Kidney (tissue), 14 donors: ENCODE measurements around the gene DSCAM. TPM values are rescaled to one million over a fixed set of nuclear protein-coding genes. Genes with fewer than 3 reads are reported as not detected.

ENCODE experiments used
- DNase-seq, 5 donors: peaks; one replicate each; pipeline ENCODE4 v3.0.0-alpha.2; 2013 to 2020
- FAIRE-seq: peaks from 2 replicates; lab custom pipeline; 2012; peaks lifted over from hg19 to GRCh38; lab: Jason Lieb, UNC
- H3K27ac ChIP-seq, 2 donors: one replicate each; pipeline ENCODE4 v1.7.0; 2013; ENCODE audit warnings: low read depth in 2 of 2, low read length in 2 of 2, inconsistent platforms in 1 of 2
- H3K27me3 ChIP-seq: one replicate; pipeline ENCODE4 v1.7.1; 2013; ENCODE audit warnings: low read length, inconsistent platforms; ENCODE audit not compliant: control insufficient read depth, insufficient read depth
- H3K36me3 ChIP-seq, 3 donors: one replicate each; pipeline versions ENCODE4 v1.7.0 to v1.7.1; 2013; ENCODE audit warnings: low read length in 3 of 3, control low read depth in 1 of 3, inconsistent platforms in 1 of 3; ENCODE audit not compliant: insufficient read depth in 3 of 3, control insufficient read depth in 2 of 3
- H3K4me1 ChIP-seq, 3 donors: one replicate each; pipeline versions ENCODE4 v1.7.0 to v1.7.1; 2013; ENCODE audit warnings: low read length in 3 of 3, inconsistent platforms in 1 of 3, low read depth in 1 of 3; ENCODE audit not compliant: control insufficient read depth in 2 of 3, insufficient read depth in 2 of 3
- H3K4me3 ChIP-seq, 3 donors: one replicate each; pipeline versions ENCODE4 v1.7.0 to v1.8.1; 2013; ENCODE audit warnings: low read length in 3 of 3, control low read depth in 1 of 3, inconsistent platforms in 1 of 3
- H3K9ac ChIP-seq, 3 donors: one replicate each; pipeline versions ENCODE4 v1.7.0 to v1.7.1; 2013; ENCODE audit warnings: low read length in 3 of 3, control low read depth in 1 of 3, inconsistent platforms in 1 of 3
- H3K9me3 ChIP-seq, 3 donors: one replicate each; pipeline versions ENCODE4 v1.7.0 to v1.7.1; 2013; ENCODE audit warnings: low read length in 3 of 3, control low read depth in 1 of 3, inconsistent platforms in 1 of 3; ENCODE audit not compliant: control insufficient read depth in 2 of 3, insufficient read depth in 1 of 3
- CTCF ChIP-seq: IDR thresholded peaks from 3 replicates; pipeline ENCODE4 v1.5.1; 2012; ENCODE audit warnings: mild to moderate bottlenecking, moderate library complexity, borderline replicate concordance; ENCODE audit not compliant: insufficient read depth; ENCODE audit errors: extremely low read depth
- intact Hi-C: fragments of 100-400 bp; cut with DNase I; formaldehyde crosslinking; loops from one replicate; pipeline ENCODE4 v1.11.1; 2022
- polyA plus RNA-seq: library from polyadenylated mRNA; stranded (reverse); fragments of 350-450 nt; fragmentation: Illumina TruSeq; extraction: RNeasy Lipid Tissue Mini Kit (QIAGEN cat#74804); gene quantifications from one replicate; pipeline ENCODE4 v1.2.3, GENCODE V29; 2014; ENCODE audit warnings: low read depth, low replicate concordance; ENCODE audit not compliant: insufficient read depth
- total RNA-seq: library from RNA; stranded (reverse); fragmentation: NEBNext Ultra II Directional; extraction: Animal tissue kit (Norgen Biotek cat#: 25700); gene quantifications from one replicate; pipeline ENCODE4 v1.2.1, GENCODE V29; 2021
- donor health status: control.
- donor health status: control.
- donor health status: control.
- donor health status: control.
- donor health status: control.
- donor health status: DM: yes; HTN: yes; CAD: no.
- donor health status: Normal renal cell carcinoma (clear cell type).

DSCAM gene
- total and polyA plus RNA-seq, 2 donors from 2014 or later: not detected

DNA sequence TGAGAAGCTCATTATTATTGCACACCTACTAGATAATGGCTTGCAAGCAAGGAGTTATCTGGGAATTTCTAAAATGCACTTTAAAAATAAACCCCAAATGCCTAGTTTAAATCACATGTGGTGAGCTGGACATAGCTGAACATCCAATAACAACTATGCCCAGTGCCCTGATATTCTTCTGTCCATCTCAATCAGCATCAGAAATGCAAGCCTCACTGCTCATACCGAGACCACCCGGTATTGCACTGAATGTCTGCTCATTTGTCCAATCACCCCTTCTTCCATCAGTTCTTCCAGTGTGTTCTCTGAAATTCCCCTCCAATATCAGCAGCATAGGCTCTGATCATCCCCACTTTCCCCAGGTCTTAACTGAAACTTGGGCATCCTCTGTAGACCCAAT lies 383.8 kb downstream of the DSCAM start:
- no peak for FAIRE-seq
- no peak overlapping the region for H3K9ac ChIP-seq
- intact Hi-C loops: no loop called here

GRCh38 chr21:40461008-40461407 lies 385.9 kb downstream of the DSCAM start:
- FAIRE-seq (no peak), DNase-seq (no peak)
- H3K36me3 ChIP-seq: no peaks in the 10 kb centered on the region
- no peak overlapping the region for H3K9ac ChIP-seq
- H3K4me1 ChIP-seq: no peaks in the 10 kb centered on the region
- no peak overlapping the region for H3K4me3 ChIP-seq
- intact Hi-C loops: no loop called here
- no peaks in the 10 kb centered on the region for H3K27me3 ChIP-seq
- no peak for TF ChIP-seq CTCF
- no peaks in the 10 kb centered on the region for H3K9me3 ChIP-seq
- H3K27ac ChIP-seq: no peak overlapping the region

More for the DNA sequence above, 383.8 kb downstream of the DSCAM start:
- DNase-seq: no peak
- H3K27ac ChIP-seq: no peak overlapping the region
- H3K9me3 ChIP-seq: no peaks in the 10 kb centered on the region
- no peaks in the 10 kb centered on the region for H3K36me3 ChIP-seq
- no peaks in the 10 kb centered on the region for H3K4me1 ChIP-seq
- TF ChIP-seq CTCF: no peak
- no peaks in the 10 kb centered on the region for H3K27me3 ChIP-seq
- H3K4me3 ChIP-seq: no peak overlapping the region

GRCh38 chr21:40457741-40458140 lies 389.2 kb downstream of the DSCAM start:
- no peaks in the 10 kb centered on the region for H3K36me3 ChIP-seq
- H3K9ac ChIP-seq: no peak overlapping the region
- FAIRE-seq (no peak), DNase-seq (no peak)
- intact Hi-C loops: no loop called here
- no peak for TF ChIP-seq CTCF
- H3K27ac ChIP-seq: no peak overlapping the region
- no peaks in the 10 kb centered on the region for H3K9me3 ChIP-seq
- no peaks in the 10 kb centered on the region for H3K4me1 ChIP-seq
- no peak overlapping the region for H3K4me3 ChIP-seq
- H3K27me3 ChIP-seq: no peaks in the 10 kb centered on the region

DNA sequence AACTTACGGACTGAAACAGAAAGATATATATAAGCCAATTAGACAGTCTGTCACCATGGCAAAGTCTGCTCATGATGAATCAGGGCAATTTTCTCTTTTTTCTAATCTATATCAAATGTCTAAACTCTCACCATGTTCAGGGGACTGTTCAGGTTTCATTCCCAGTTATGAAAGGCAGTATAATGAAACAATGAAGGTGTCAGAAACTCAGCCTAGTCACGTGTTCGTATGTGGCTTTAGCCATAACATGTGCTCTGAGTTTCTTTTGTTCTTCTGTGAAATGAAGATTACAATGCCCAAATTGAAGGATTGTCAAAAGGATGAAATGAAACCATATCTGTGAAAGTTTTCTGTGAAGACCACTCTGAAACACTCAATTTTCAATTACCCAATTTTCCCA lies 392.9 kb downstream of the DSCAM start:
- H3K27ac ChIP-seq: no peak overlapping the region
- H3K4me1 ChIP-seq: no peaks in the 10 kb centered on the region
- no peak for DNase-seq
- no peaks in the 10 kb centered on the region for H3K27me3 ChIP-seq
- no peak for TF ChIP-seq CTCF
- FAIRE-seq: no peak
- no peaks in the 10 kb centered on the region for H3K9me3 ChIP-seq
- H3K36me3 ChIP-seq: no peaks in the 10 kb centered on the region
- no peak overlapping the region for H3K9ac ChIP-seq
- H3K4me3 ChIP-seq: no peak overlapping the region
- intact Hi-C loops: no loop called here
